ENCODE measurements around the gene SLC35A2.
A peak's percentile ranks its signal among the peaks of the same experiment; 100 is the strongest.
"Not testable (repeated sequence)": the region's sequence is repeated elsewhere in the genome, so short reads cannot be mapped to it uniquely, and the experiment has no call there.

Gene SLC35A2

GRCh38 chrX:48872017-48872416, 39.4 kb downstream of the SLC35A2 start:
- POLR2A ChIA-PET; CTCF ChIA-PET; H3K27ac ChIP-seq (ENCODE audit: insufficient read depth in 1 of 2, low read depth in 1 of 2, low read length in 2 of 2, poor library complexity in 1 of 2, severe bottlenecking in 2 of 2); H3K4me3 ChIP-seq (ENCODE audit: control insufficient read depth in 1 of 7, extremely low read depth in 1 of 7, insufficient read depth in 4 of 7, low read depth in 2 of 7, low read length in 6 of 7); H3K9me3 ChIP-seq (ENCODE audit: control extremely low read depth in 1 of 5, control insufficient read depth in 4 of 5, insufficient read depth in 2 of 5, low read depth in 1 of 5, low read length in 4 of 5); H3K4me1 ChIP-seq (ENCODE audit: control extremely low read depth in 1 of 4, control insufficient read depth in 4 of 4, insufficient read depth in 4 of 4, low read length in 3 of 4); H3K36me3 ChIP-seq (ENCODE audit: control insufficient read depth in 4 of 4, insufficient read depth in 4 of 4, low read length in 3 of 4); DNase-seq; H3K27me3 ChIP-seq (replicated peaks in 2 of 5; ENCODE audit: control insufficient read depth in 4 of 5, insufficient read depth in 5 of 5, low read length in 4 of 5): not testable (repeated sequence)
- WGBS (ENCODE audit: insufficient coverage): no CpG with 5 or more reads among the region's 2 CpGs

GRCh38 chrX:48864210-48864609, 47.2 kb downstream of the SLC35A2 start:
- Histone ChIP-seq H3K27me3 (replicated peaks in 2 of 5; ENCODE audit: control insufficient read depth in 4 of 5, insufficient read depth in 5 of 5, low read length in 4 of 5) (no peaks in the 10 kb centered on the region), H3K4me3 (ENCODE audit: control insufficient read depth in 1 of 7, extremely low read depth in 1 of 7, insufficient read depth in 4 of 7, low read depth in 2 of 7, low read length in 6 of 7) (no peak overlapping the region), H3K9me3 (ENCODE audit: control extremely low read depth in 1 of 5, control insufficient read depth in 4 of 5, insufficient read depth in 2 of 5, low read depth in 1 of 5, low read length in 4 of 5) (no peaks in the 10 kb centered on the region), H3K4me1 (ENCODE audit: control extremely low read depth in 1 of 4, control insufficient read depth in 4 of 4, insufficient read depth in 4 of 4, low read length in 3 of 4) (peaks cover 0 to 2% (median 0%) of the 10 kb centered on the region in 4 experiments), H3K27ac (ENCODE audit: insufficient read depth in 1 of 2, low read depth in 1 of 2, low read length in 2 of 2, poor library complexity in 1 of 2, severe bottlenecking in 2 of 2) (no peak overlapping the region), H3K36me3 (ENCODE audit: control insufficient read depth in 4 of 4, insufficient read depth in 4 of 4, low read length in 3 of 4) (no peaks in the 10 kb centered on the region)
- CTCF ChIA-PET: interaction anchor here (1.4 to 1.6 kb wide), 2 partner anchors 15 to 27 kb away, joined by 3 read pairs; no protein-coding TSS in a partner anchor
- POLR2A ChIA-PET: no interaction called here
- no peak for DNase-seq
- 51% methylated on average over 4 of the region's 4 CpGs for WGBS (ENCODE audit: insufficient coverage)

GRCh38 chrX:48854898-48855297, 56.5 kb downstream of the SLC35A2 start:
- H3K4me3 ChIP-seq (ENCODE audit: control insufficient read depth in 1 of 7, extremely low read depth in 1 of 7, insufficient read depth in 4 of 7, low read depth in 2 of 7, low read length in 6 of 7): no peak overlapping the region
- 17% methylated on average over 1 of the region's 5 CpGs for WGBS (ENCODE audit: insufficient coverage)
- peak in 1 of 3 donors; percentile 15 for DNase-seq
- peaks cover 0 to 2% (median 0%) of the 10 kb centered on the region in 5 experiments for H3K9me3 ChIP-seq (ENCODE audit: control extremely low read depth in 1 of 5, control insufficient read depth in 4 of 5, insufficient read depth in 2 of 5, low read depth in 1 of 5, low read length in 4 of 5)
- no peaks in the 10 kb centered on the region for H3K27me3 ChIP-seq (replicated peaks in 2 of 5; ENCODE audit: control insufficient read depth in 4 of 5, insufficient read depth in 5 of 5, low read length in 4 of 5)
- H3K27ac ChIP-seq (ENCODE audit: insufficient read depth in 1 of 2, low read depth in 1 of 2, low read length in 2 of 2, poor library complexity in 1 of 2, severe bottlenecking in 2 of 2): no peak overlapping the region
- CTCF ChIA-PET: no interaction called here
- POLR2A ChIA-PET: no interaction called here
- H3K4me1 ChIP-seq (ENCODE audit: control extremely low read depth in 1 of 4, control insufficient read depth in 4 of 4, insufficient read depth in 4 of 4, low read length in 3 of 4): no peaks in the 10 kb centered on the region
- H3K36me3 ChIP-seq (ENCODE audit: control insufficient read depth in 4 of 4, insufficient read depth in 4 of 4, low read length in 3 of 4): no peaks in the 10 kb centered on the region

GRCh38 chrX:48854121-48854804, 57.2 kb downstream of the SLC35A2 start:
- H3K27ac ChIP-seq (ENCODE audit: insufficient read depth in 1 of 2, low read depth in 1 of 2, low read length in 2 of 2, poor library complexity in 1 of 2, severe bottlenecking in 2 of 2); H3K9me3 ChIP-seq (ENCODE audit: control extremely low read depth in 1 of 5, control insufficient read depth in 4 of 5, insufficient read depth in 2 of 5, low read depth in 1 of 5, low read length in 4 of 5); H3K36me3 ChIP-seq (ENCODE audit: control insufficient read depth in 4 of 4, insufficient read depth in 4 of 4, low read length in 3 of 4); CTCF ChIA-PET; POLR2A ChIA-PET; H3K4me1 ChIP-seq (ENCODE audit: control extremely low read depth in 1 of 4, control insufficient read depth in 4 of 4, insufficient read depth in 4 of 4, low read length in 3 of 4); H3K4me3 ChIP-seq (ENCODE audit: control insufficient read depth in 1 of 7, extremely low read depth in 1 of 7, insufficient read depth in 4 of 7, low read depth in 2 of 7, low read length in 6 of 7); H3K27me3 ChIP-seq (replicated peaks in 2 of 5; ENCODE audit: control insufficient read depth in 4 of 5, insufficient read depth in 5 of 5, low read length in 4 of 5); DNase-seq: not testable (repeated sequence)
- WGBS (ENCODE audit: insufficient coverage): 92% methylated on average over 9 of the region's 12 CpGs

GRCh38 chrX:48853494-48853893, 58.0 kb downstream of the SLC35A2 start:
- POLR2A ChIA-PET: not testable (repeated sequence)

More at GRCh38 chrX:48853494-48853893, 58.0 kb downstream of the SLC35A2 start:
- H3K36me3 ChIP-seq (ENCODE audit: control insufficient read depth in 4 of 4, insufficient read depth in 4 of 4, low read length in 3 of 4); H3K4me3 ChIP-seq (ENCODE audit: control insufficient read depth in 1 of 7, extremely low read depth in 1 of 7, insufficient read depth in 4 of 7, low read depth in 2 of 7, low read length in 6 of 7); CTCF ChIA-PET; H3K27ac ChIP-seq (ENCODE audit: insufficient read depth in 1 of 2, low read depth in 1 of 2, low read length in 2 of 2, poor library complexity in 1 of 2, severe bottlenecking in 2 of 2); H3K9me3 ChIP-seq (ENCODE audit: control extremely low read depth in 1 of 5, control insufficient read depth in 4 of 5, insufficient read depth in 2 of 5, low read depth in 1 of 5, low read length in 4 of 5); DNase-seq; H3K27me3 ChIP-seq (replicated peaks in 2 of 5; ENCODE audit: control insufficient read depth in 4 of 5, insufficient read depth in 5 of 5, low read length in 4 of 5); H3K4me1 ChIP-seq (ENCODE audit: control extremely low read depth in 1 of 4, control insufficient read depth in 4 of 4, insufficient read depth in 4 of 4, low read length in 3 of 4): not testable (repeated sequence)

Measured in common myeloid progenitor, CD34-positive (primary cell).